GM06990 (cell line): ENCODE results near the gene WFDC8.
A peak's percentile ranks its signal among the peaks of the same experiment; 100 is the strongest.
"Not testable (repeated sequence)": the region's sequence is repeated elsewhere in the genome, so short reads cannot be mapped to it uniquely, and the experiment has no call there.

Experiments used
- DNase-seq: peaks from one replicate; pipeline ENCODE4 v3.0.0-alpha.2; 2011; ENCODE audit not compliant: insufficient read length; ENCODE audit errors: extremely low read depth
- H3K27me3 ChIP-seq: replicated peaks from 2 replicates; pipeline ENCODE4 v1.6.0; 2011; ENCODE audit warnings: low read length; ENCODE audit not compliant: control insufficient read depth, insufficient read depth
- H3K36me3 ChIP-seq: 2 replicates; pipeline ENCODE4 v1.5.1; 2011; ENCODE audit warnings: low read length; ENCODE audit not compliant: control insufficient read depth, insufficient read depth
- H3K4me3 ChIP-seq: replicated peaks from 2 replicates; pipeline ENCODE4 v1.5.1; 2011; ENCODE audit warnings: low read depth, mild to moderate bottlenecking, control low read depth, low read length
- TF ChIP-seq, protein P1 (sequence below): IDR thresholded peaks from 2 replicates; pipeline ENCODE4 v1.5.1; 2011; ENCODE audit warnings: low read length, control low read depth, mild to moderate bottlenecking, inconsistent platforms; ENCODE audit not compliant: insufficient read depth, poor library complexity, severe bottlenecking

WFDC8 gene

DNA sequence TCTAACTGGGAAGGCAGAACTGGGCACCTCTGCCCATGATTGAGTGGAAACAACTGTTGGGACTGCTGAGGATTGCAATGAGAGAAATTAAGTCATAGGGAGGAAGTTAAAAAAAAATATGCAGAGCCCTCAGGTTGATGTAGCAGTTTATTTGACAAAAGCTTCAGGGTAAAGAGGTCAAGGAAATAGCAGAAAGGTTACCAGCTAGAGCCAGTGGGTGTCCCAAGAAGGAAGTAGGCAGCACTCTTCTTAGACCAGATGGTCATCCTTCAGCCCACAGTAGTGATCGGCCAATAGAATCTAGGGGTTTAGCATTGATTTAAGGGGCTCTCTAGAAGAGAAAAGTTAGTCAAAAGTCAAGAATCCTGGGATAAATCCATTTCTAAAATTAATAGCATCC, 28.7 kb upstream of the WFDC8 start:
- no peak overlapping the region for H3K4me3 ChIP-seq
- DNase-seq: no peak
- TF ChIP-seq, protein P1, sequence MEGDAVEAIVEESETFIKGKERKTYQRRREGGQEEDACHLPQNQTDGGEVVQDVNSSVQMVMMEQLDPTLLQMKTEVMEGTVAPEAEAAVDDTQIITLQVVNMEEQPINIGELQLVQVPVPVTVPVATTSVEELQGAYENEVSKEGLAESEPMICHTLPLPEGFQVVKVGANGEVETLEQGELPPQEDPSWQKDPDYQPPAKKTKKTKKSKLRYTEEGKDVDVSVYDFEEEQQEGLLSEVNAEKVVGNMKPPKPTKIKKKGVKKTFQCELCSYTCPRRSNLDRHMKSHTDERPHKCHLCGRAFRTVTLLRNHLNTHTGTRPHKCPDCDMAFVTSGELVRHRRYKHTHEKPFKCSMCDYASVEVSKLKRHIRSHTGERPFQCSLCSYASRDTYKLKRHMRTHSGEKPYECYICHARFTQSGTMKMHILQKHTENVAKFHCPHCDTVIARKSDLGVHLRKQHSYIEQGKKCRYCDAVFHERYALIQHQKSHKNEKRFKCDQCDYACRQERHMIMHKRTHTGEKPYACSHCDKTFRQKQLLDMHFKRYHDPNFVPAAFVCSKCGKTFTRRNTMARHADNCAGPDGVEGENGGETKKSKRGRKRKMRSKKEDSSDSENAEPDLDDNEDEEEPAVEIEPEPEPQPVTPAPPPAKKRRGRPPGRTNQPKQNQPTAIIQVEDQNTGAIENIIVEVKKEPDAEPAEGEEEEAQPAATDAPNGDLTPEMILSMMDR: no peak
- H3K27me3 ChIP-seq: no peaks in the 10 kb centered on the region; the same call in 1 of the 2 replicates
- H3K36me3 ChIP-seq: no peaks in the 10 kb centered on the region

DNA sequence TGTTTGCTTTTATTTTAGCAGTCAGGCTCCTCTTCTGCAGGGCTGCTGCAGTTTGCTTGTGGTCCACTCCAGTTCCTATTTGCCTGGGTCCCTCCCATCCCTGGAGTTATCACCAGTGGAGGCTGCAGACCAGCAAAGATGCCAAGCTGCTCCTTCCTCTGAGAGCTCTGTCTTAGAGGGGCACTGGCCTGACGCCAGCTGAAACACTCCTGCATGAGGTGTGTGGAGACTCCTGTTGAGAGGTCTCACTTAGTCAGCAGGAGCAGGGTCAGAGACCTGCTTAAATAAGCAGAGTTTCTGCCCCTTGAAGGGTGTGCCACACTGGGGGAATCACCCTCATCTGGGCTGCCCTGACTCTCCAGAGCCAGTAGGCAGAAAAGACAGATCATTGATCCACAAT, 16.2 kb upstream of the WFDC8 start:
- H3K4me3 ChIP-seq: no peak overlapping the region
- DNase-seq: no peak
- H3K27me3 ChIP-seq: no peaks in the 10 kb centered on the region
- H3K36me3 ChIP-seq: no peaks in the 10 kb centered on the region
- TF ChIP-seq, protein P1: no peak

DNA sequence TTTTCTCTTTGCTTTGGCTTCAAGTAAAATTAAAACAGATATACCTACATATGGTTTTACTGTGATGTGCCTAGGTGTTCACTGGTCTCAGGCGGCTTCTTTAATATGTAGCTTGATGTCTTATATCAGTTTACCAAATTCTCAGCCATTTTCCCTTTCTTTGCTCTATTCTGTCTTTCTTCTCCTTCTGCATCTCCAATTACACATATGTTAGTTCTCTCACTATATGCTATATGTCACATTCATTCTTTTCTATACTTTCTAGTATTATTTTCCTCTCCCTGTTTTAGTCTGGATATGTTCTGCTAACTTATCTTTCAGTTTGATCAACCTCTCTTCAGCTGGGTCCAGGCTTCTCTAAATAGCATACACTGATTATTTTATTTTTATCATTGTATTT, 14.4 kb upstream of the WFDC8 start:
- no peaks in the 10 kb centered on the region for H3K36me3 ChIP-seq
- no peaks in the 10 kb centered on the region; the same call in 1 of the 2 replicates for H3K27me3 ChIP-seq
- no peak for DNase-seq
- TF ChIP-seq, protein P1: no peak
- H3K4me3 ChIP-seq: no peak overlapping the region

DNA sequence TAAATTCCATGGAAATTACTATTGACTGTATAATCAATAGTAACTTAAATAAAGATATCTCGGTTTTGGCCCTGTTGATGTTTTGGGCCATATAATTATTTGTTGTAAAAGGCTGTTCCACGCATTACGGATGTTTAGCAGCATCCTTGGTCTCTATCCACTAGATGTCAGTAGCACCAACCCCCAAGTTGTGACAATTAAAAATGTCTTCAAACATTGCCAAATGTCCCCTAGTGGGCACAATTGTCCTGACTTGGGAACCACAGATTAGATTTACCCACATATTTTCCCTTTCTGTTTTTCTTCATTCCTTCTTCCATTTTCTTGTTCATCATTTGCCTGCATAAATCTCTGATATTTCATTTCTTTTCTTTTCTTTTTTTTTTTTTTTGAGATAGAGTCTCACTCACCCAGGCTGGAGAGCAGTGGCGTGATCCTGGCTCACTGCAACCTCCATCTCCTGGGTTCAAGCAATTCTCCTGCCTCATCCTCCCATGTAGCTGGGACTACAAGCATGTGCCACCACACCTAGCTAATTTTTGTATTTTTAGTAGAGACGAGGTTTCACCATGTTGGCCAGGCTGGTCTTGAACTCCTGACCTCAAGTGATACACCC, 13.6 kb upstream of the WFDC8 start:
- TF ChIP-seq, protein P1: peak; percentile 85
- Histone ChIP-seq H3K27me3 (no peaks in the 10 kb centered on the region; the same call in 1 of the 2 replicates), H3K4me3 (no peak overlapping the region), H3K36me3 (no peaks in the 10 kb centered on the region)
- DNase-seq: no peak

DNA sequence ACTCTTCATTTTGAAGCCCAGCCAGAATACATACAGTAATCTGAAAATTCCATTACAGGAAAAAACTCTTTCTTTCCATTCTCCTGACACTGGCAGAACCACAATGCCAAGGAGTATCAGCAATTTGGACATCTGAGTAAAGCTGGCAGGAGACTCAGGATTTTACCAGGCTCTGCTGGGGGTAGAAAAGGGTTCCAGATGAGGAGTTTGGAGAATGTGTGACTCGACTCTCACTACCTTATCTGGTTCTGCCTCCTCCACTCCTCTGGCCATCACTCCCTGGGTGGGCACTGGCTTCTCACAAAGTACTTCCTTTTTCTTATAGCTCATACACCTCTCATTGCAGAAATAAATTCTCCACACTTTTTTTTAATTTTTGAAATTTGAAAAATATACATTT, 10.6 kb upstream of the WFDC8 start:
- H3K4me3 ChIP-seq: no peak overlapping the region
- no peak for DNase-seq
- TF ChIP-seq, protein P1: no peak

DNA sequence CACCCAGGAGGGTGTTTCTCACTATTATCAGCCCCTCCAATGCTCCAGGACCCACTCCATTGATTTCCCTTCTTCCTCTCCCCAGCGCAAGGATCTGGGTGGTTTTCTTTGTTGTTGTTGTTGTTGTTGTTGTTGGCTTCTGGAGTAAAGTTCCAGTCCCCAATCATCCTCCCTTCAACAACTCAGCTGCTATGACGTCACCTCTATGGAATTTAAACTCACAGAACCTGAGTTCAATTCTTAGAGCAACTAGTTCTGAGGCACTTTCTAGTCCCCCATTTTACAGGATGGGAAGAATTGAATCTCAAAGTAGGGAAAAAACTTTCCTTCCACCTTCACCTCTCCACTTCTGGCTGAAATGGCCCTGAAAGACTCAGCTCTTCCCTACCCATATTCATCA, 9.7 kb upstream of the WFDC8 start:
- H3K27me3 ChIP-seq: no peaks in the 10 kb centered on the region; the same call in 1 of the 2 replicates
- no peak overlapping the region for H3K4me3 ChIP-seq
- TF ChIP-seq, protein P1: no peak
- H3K36me3 ChIP-seq: no peaks in the 10 kb centered on the region
- DNase-seq: no peak

More for the DNA sequence above, 10.6 kb upstream of the WFDC8 start:
- no peaks in the 10 kb centered on the region for H3K36me3 ChIP-seq
- no peaks in the 10 kb centered on the region; the same call in 1 of the 2 replicates for H3K27me3 ChIP-seq

DNA sequence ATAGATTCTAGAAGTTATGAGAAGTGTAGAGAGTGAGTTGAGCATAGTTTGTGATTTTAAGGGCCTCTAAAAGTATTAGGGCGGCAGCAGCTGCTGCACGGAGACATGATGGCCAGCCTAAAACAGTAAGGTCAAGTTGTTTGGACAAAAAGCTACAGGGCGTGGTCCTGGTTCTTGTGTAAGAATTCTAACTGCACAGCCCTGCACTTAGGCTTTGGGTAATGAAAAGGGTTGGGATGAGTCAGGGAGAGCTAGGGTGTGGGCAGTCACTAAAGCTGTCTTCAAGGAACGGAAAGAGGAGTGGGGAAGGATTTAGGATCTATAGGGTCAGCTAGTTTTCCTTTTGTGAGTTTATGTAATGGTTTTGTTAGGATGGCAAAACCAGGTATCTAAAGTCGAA, 6.9 kb upstream of the WFDC8 start:
- H3K27me3 ChIP-seq, H3K4me3 ChIP-seq, DNase-seq, H3K36me3 ChIP-seq: not testable (repeated sequence)

DNA sequence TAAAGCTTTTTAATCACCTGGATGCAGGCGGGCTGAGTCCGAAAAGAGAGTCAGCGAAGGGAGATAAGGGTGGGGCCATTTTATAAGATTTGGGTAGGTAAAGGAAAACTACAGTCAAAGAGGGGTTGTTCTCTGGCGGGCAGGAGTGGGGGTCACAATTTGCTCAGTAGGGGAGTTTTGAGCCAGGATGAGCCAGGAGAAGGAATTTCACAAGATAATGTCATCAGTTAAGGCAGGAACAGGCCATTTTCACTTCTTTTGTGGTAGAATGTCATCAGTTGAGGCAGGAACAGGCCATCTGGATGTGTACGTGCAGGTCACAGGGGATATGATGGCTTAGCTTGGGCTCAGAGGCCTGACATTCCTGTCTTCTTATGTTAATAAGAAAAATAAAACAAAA, 5.2 kb upstream of the WFDC8 start:
- H3K27me3 ChIP-seq, H3K36me3 ChIP-seq, H3K4me3 ChIP-seq, DNase-seq: not testable (repeated sequence)
